HG02678 (cell line): ENCODE data around the gene PPP1R1A.

Experiments
- ATAC-seq: cut with Tn5 transposase; IDR thresholded peaks from one replicate; pipeline ENCODE4 v1.9.1; 2021; ENCODE audit warnings: mild to moderate bottlenecking, moderate library complexity; ENCODE audit not compliant: unreplicated experiment

Gene PPP1R1A, protein sequence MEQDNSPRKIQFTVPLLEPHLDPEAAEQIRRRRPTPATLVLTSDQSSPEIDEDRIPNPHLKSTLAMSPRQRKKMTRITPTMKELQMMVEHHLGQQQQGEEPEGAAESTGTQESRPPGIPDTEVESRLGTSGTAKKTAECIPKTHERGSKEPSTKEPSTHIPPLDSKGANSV

DNA sequence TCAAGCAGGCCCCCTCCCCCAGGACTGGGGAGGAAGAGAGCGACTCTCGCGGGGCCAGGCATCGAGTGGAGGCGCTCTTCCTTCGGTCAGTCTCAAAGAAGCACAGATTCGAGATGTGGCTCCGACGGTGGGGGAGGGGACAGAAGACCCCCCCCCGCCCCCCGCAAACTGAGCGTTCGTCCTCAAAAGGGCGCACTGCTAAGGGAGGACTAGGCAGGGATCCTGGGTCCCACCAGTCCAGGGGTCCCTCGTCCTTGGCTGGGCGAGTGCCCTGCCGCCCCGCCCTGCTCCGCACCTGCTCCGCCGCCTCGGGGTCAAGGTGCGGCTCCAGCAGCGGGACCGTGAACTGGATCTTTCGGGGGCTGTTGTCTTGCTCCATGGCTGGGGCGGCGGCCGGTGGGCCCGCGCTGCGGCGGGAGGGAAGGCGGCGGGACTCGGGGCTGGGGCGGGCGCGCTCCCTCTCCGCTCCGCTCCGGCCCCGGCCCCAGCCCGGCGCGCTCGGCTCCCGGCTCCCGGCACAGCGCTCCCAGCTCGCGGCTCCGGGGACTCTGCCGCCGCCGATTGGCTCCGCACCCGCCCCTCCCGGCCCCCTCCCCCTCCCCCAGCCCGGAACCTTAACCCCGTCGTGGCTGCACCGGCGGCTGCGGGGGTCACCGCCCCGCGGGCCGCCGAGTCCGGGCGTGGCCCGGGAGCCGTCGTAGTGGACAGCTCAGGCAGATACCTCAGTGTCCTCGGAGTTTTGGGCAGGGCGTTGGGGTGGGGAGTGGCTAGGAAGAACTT, at the start of gene PPP1R1A:
Gene PPP1R1A (minus strand): TSS at position 550 of the 780 bp plus-strand sequence. CDS start 171 bp downstream, at position 379.
- no peak for ATAC-seq

DNA sequence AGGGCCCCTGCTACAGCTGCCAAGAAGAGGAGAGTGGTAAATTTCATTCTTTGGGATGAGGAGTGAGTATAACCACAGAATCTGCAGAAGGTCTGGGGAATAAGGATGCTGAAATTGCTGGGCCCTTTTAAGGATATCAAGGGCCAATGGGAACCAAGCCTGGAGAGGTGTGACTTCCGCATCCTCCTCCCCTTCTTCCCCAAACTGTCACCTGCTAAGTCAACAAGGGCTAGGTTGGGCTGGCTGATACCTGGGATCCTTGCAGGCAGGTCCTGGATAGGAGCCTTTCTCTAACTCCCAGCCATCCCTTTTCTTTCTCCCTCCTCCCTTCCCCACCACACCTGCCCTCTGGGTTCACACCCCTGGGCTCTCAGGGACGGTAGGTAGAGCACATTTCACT, 46.3 kb upstream of the PPP1R1A start, which contains the start of gene LACRT:
Gene LACRT (minus strand): TSS at position 101 of the 400 bp plus-strand sequence. CDS start 54 bp downstream, at position 47.
- no peak for ATAC-seq

DNA sequence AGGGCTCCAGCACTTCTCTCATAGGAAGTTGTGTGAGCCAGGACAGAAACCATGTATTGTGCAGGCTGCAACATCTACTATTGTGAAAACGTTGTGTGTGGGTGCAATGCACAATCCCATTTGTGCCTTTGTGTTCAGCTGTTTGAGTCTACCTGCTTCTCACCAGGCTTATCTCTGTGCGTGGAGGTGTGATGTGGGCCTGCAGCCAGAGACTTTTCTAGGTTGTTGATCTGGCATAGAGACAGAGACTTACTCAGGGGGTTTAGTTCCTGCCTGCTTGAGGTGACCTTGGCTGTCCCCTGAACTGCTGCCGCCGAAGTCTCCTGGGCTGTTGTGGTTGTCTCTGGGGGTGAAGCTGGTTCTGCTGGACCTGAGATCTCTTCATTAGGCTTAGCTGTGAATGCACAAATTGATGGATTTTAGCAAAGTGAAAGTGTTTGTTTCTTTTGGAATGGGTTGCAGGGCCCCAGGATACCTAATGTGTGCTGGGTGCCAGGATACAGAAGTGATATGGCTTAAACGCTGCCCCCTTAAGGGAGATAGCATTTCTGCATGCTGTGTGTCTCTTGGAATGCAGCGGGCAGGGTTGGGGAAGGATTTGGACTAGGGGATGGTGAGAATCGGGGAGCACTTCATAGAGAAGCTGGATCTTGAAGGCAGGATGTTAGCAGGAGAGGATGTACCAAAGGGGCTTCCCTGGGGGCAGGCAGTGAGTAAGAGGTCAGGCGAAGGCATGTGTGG, 43.7 kb upstream of the PPP1R1A start:
- no peak for ATAC-seq

DNA sequence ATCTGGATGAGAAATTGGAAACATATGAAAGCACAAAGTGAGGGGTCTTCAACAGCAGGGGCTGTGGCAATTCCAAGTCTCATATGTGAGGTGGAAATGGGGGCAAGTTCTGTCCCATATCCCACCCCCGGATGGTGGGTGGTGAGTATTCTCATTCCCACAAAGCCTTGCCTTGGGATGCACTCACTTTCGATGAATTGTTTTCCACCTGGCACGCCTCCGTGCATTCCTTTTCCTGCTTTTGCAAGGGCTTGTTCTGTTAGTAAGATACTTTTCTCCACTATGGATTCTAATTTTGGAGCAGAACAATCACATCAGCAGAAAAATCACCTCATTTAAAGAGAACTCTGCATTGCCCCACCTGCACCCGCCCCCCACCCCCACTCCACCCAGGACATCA, 43.1 kb upstream of the PPP1R1A start:
- no peak for ATAC-seq

DNA sequence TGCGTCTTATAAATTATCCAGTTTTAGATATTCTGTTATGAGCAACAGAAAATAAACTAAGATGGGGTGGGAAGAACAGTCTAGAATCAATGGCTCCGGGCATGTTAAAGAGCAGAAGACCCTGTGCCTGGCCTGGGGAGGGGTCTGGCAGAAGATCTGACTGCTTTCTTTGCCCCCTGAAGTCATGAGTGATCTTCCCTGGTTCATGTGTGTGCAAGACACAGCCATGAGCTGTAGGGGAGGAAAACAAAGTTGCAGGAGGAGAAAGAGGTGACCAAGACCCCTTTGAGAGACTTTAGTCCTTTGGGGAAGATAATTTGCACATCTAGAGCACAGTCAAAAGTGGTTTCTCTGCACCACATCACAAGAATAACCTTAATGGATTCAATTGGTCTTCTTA, 41.5 kb upstream of the PPP1R1A start:
- no peak for ATAC-seq

DNA sequence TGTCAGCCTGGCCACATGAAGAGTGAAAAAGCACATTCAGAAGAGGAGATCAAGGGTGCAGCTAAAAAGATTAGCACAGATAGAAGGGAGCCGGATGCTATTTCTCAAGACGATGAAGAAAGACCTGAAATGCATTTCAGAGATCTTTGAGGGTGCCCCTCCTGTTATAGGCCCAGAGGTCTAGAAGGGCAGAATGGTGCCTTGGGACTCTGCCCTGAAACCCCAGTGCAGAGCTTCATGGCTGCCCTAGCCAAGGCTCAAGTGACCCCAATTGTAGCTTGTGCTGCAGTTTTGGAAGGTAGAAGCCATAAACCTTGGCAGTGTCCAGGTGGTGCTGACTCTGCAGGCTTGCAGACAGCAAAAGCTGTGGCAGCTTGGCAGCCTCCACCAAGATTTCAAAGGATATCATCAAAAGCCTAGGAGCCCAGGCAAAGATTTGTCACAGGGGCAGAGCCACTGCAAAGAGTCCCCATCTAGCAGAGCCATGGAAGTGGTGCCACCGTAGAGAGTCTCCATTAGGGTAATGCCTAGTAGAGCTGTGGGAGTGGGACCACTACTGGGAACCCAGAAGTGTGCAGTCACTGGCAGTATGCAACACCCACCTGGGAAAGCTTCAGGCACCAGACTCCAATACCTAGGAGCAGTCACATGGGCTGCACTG, 39.9 kb upstream of the PPP1R1A start:
- no peak for ATAC-seq

DNA sequence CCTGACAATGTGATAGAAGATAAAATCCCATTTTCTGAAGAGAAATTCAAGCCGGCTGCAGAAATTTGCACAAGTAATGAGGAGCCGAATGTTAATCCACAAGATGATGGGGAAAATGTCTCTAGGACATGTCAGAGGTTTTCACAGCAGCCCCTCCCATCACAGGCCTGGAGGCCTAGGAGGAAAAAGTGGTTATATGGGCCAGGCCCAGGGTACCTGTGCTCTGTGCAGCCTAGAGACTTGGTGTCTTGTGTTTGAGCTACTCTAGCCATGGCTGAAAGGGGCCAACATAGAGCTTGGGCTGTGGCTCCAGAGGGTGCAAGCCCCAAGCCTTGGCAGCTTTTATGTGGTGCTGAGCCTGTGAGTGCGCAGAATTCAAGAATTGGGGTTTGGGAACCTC, 38.8 kb upstream of the PPP1R1A start:
- ATAC-seq, result no peak

DNA sequence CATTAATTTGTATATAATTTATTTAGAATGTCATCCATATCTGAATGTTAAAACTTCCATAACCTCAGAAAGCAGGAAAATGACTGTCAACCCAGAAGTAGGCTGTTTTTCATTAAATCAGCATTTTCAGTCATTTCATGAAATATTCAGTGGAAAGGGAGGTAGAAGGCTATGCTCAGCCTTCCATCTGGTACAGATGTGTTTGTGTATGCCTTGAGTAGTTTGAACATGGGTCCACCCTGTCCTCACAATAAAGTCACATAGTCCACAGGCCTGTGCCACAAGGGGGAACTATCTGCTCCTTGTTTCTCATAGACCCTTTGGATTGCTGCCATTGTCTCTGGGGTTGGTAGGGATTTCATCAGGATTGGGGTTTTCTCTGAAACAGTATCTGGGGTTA, 37.1 kb upstream of the PPP1R1A start:
- ATAC-seq, result no peak

DNA sequence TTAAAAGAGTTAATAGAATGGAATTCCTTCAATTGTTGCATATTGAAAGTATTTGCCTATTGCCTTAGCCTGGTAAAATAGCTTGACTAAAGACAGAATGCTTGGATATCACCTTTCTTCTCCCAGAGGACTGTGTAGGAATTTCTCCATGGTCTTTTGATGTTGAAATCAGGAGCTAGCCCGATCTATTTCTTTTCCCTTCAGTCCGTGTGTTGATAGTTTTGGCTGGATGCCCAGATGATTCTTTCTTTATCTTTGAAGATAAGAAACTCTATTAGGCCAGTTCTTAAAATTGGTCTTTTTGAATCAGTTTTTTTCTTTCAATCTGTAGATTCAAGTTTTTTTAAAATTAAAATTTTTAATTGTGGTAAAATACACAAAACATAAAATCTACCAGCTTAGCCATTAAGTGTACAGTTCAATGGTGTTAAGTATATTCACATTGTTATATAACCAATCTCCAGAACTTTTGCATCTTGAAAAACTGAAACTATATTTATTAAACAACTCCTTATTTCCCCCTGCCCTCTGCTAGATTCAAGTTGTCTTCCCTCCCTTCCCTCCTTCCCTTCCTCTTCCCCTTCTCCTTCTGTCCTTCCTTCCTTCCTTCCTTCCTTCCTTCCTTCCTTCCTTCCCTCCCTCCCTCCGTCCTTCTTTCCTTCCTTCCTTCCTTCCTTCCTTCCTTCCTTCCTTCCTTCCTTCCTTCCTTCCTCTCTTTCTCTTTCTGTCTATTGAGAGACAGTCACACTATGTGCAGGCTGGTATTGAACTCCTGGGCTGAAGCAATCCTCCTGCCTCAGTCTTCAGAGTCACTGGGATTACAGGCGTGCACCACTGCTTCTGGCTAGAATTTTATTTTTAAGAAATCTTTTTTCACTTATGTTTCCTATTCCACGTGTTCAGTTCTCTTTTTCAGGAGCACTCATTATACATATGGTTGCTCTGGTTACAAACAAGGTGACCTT, 36.1 kb upstream of the PPP1R1A start:
- no peak for ATAC-seq

DNA sequence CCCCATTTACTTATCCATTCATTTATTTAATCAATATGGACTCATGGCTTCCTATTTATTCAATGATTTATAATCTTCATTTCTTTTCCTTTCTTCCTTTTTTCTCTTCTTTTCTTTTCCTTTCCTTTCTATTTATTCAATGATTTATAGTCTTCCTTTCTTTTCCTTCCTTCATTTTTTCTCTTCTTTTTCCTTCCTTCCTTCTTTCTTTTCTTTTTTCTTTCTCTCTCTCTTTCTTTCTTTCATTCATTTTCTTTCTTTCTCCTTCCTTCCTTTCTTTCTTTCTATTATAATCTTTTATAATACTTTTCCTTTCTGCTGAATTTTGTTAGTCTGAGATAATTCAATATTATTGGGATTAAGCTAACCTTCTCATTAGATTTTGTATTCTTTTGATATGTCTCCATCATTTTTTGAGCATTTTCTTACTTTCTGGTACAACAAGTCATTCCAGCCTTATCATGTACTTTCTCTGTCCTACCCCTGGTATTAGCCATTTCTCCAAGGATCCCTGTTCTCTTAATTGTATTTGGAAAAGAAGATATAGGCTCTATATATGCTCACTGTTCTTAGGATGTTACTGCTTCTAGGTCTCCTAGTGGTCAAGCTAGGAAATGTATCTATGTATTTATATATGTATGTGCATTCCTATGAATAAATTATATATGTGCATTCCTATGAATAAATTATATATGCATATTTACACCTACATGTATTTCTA, 34.2 kb upstream of the PPP1R1A start:
- no peak for ATAC-seq

DNA sequence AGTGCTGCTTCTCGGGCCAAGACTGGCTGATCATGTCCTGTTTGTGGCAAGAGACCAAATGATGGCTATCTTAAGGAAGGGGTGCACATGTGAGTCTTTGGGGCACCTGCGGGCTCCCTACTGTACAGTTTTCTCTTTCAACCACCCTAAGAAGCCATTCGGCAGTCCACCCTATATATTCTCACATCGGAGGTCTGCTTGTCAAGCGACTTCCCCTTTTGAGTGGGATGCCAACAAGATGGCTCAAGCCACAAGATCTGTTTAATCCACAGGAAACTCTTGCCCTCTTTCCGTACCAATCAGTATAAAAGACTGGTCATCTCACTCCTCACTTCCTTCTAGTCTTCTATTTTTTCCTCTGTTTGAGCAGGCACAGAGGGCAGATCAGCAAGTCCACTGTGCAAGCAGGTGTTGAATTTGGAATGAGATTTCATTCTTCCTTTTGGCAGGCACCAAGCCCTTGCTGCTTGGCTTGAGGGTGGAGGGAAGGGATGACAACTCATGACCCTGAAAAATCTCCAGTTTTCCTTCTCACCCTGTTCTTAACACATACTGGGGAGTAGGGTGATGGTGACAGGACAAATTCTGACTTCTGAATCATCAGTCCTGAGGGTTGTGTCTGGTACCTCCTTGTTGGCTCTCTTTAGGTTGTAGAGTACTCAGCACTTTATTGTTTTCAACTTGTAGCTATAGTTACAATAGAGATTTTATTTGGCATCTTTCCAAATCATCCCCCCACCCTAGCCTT, 28.6 kb upstream of the PPP1R1A start:
- no peak for ATAC-seq

DNA sequence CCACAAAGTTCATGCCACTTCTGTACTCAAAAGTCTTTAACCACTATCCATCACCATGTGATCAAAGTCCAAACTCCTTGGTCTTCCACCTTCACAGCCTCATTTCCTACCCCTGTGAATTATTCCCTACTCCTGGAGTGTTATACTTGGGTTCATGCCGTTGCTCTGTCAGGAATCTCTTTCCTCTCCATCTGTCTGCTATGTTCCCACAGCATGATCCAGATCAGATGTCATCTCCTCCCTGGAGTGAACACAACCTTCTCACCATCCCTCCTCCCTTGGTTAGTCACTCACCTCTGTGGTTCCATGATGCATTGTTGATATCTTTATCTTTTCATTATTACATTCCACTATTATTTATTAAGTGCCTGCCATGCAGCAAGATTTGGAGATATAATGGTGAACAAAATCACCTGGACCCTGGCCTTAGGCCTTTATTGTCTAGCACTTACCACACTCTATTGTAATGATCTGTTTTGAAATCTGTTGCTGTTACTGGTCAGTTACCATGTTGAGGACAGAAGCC, 23.8 kb upstream of the PPP1R1A start:
- no peak for ATAC-seq

DNA sequence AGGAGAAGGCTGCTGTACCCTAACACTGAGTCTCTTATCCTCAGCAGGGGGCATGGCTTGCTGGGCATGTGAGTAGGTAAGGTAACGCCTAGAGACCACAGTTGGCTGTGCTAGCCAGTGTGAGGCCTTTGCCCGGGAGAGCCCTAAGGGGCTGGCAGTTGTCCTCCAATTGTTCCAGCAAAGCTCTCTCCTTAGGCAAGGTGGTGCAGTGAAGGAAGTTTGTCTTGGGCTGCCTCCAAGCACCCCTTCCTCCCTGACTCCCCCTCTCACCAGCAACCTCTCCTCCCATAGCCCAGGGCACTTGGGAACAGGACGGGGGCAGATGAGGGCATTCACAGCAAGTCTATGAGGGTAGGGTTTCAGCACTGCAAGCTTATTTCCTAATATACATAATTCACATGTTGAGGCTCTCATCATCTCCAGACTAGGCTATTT, 23.3 kb upstream of the PPP1R1A start:
- no peak for ATAC-seq

DNA sequence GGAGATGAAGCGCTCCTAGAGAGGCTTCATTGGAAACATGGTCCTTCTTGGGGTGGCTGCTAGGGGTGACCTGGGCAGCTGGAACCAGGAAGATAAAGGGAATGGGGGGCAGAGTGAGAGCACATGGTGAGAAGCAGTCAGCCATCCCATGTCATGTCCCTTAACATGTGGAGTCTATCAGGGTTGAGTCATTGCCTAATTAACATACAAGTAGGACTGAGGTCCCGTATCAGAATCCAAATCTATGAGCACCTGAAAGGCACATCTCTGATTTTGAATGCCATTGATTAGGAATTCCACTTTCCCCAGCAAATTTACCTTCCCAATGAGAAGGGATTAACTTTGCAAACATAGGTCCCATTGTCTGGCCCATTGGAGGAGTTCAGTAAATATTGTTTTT, 20.3 kb upstream of the PPP1R1A start:
- no peak for ATAC-seq

DNA sequence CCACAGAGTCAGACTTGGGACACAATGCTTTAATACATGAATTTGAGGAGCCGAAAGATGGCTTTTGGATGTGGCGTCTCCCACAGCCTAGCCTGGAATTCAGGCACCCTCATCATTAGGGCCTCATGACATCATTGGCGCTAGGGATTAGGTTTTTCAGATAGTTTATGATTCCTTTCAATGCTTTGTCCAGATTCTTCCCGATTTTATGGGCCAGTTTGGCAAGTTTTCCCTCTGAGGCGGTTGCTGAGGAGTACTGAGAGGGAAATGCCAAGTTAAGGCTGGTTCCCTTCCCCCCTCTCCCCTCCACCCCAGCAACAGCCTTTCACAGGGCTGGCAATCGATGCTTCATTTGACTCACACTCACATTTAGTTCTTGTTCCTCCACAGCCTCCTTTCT, 19.7 kb upstream of the PPP1R1A start:
- no peak for ATAC-seq

DNA sequence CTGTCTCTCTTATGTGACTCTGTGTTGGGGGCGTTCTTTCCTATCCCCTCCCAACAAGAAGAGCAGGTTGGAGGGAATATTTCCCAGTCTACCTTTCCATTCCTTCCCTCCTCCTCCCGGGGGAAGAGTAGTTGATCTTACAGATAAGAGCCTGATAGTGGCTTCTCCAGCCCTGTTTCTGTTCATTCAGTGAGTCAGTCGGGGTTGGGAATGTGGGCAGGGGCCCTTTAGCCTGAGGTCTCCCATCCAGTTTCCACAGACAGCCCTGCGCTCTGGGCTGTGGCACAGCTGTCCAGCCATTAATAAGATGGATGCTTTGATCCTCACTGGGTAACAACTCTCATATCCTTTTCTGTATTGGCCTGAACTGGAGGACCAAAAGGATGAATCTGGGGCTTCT, 18.1 kb upstream of the PPP1R1A start:
- ATAC-seq, result no peak

DNA sequence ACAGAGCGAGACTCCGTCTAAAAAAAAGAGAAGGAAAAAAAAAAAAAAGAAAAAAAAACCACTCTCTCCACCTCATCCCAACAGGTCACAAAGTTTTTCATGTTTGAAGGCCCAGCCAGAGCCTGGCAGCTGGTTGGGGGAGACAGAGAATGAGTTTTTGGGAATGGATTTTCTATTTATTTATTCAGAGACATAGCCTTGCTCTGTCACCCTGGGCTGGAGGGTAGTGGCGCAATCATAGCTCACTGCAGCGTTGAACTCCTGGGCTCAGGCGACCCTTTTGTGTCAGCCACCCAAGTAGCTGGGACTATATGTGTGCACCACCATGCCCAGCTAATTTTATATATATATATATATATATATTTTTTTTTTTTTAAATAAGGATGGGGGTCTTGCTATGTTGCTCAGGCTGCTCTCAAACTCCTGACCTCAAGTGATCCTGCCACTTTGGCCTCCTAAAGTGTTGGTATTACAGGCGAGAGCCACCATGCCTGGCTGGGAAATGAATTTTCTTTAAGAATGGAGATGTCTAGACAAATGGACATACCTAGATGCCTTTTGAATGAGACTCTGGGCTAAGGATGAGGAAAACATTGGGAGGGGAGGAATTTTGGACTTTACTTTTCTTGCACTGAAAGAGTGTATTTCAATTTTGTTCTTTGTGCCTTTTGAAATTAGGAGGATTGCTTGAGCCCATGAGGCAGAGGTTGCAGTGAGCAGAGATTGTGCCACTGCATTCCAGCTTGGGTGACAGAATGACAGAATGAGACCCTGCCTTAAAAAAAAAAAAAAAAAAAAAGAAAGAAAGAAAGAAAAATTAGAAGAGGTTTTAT, 16.9 kb upstream of the PPP1R1A start:
- ATAC-seq, result no peak

DNA sequence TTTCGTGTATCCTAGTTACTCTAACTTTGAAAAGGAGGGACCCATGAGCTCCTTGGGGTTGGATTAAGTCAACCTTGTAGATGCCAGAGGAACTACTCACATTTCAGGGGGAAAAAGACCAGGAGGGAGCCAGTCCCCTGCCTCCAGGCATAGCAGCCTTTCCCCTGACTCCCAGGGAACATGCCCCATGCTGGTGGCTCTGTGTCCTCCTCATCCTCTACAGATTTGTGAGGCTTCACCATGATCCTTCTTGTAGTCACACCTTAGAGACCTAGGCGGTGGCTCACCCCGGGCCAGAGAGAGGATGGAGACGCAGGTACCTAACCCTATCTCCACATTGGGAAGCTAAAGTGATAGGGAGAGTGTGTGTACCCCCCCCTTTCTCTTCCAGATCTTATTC, 16.0 kb upstream of the PPP1R1A start:
- ATAC-seq, result no peak
